HG02610 (cell line): Measurements from ENCODE around the gene SGCD.
"Not testable (repeated sequence)": the region's sequence is repeated elsewhere in the genome, so short reads cannot be mapped to it uniquely, and the experiment has no call there.

Experiments
- ATAC-seq: cut with Tn5 transposase; IDR thresholded peaks from one replicate; pipeline ENCODE4 v1.9.1; 2021; ENCODE audit warnings: mild to moderate bottlenecking, moderate library complexity; ENCODE audit not compliant: unreplicated experiment

The SGCD gene

DNA sequence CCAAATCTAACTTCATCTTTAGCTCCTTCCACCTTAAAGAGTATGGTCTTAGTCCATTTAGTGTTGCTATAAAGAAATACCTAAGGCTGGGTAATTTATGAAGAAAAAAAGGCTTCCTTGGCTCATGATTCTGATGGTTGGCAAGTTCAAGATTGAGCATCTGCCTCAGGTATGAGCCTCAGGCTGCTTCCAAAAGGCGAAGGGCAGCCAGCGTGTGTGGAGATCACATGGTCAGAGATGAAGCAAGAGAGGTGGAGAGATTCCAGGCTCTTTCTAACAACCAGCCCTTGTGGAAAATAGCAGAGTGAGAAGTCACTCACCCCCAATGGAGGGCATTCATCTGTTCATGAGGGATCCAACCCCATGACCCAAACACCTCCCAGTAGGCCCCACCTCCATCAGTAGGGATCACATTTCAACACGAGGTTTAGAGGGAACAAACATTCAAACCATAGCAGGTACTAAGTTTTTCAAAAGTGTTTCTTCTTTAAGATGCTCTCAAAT is 225.9 kb downstream of the SGCD start:
- no peak for ATAC-seq

DNA sequence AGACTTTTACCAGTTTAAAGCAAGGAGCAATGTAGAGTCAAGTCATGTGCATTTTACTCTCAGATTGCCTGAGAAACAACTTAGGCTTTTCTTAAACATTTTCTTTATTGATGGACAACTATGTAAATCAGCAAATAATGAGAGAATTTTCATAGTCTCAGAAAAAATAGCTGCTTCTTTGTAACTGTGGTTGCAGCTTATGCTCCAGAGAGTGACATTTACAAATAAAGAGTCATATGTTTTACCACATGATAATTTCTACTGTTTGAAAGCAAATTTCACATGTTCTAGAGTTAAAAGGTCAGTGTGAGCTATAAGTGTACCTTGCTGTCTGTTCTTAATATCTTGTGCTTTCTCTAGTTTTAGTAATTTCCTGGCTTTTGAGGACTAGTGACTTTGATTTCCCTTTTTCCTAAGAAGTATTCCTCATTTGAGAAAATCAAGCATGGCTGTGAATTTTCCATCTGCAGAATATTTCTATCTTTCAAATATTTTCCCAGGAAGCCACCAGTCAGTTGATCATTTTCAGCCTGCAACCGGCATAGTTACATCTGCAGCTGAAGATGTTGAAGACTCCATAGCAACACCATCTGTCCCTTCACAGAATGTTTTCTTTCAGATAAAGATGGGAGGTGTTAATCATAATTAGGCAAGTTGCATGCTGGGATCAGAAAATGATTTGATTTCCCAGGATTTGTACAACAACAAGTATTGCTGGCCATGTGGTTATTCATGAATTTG is 229.9 kb downstream of the SGCD start:
- ATAC-seq: no peak

DNA sequence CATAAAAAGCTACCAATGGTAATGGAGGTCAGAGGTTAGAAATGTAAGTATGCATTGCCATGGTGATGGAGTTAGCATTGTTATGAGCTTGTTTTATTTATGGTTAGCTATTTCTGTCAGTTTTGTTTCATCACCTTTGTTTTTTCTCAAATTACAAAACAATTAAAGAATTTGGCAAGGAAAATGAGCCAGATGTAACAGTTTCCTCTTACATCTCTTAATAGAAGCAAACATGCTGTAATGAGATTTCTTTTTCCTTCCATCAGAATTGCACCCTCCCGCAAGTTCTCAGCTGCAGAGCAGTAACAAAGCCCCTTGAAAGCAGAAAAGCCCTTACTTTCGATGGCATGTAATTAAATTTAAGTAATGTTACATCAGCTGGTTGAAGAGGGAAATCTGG is 233.0 kb downstream of the SGCD start:
- no peak for ATAC-seq

DNA sequence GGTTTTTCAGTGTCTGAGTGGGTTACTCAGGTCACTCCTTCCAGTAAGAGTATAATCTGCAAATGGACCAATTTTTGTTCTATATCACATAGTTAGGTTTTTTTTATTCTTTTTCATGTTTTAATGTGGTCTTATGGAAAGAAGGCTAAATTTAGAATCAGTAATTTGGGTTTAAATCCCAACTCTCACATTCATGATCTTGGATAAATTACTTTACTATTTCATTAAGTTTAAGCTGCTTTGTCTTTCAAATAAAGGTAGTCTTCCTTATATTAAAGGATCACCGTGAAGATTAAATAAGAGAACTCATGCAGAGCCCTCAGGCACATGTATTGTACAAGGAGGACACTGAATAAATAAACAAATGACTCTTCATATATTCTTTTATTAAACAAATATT is 234.7 kb downstream of the SGCD start:
- no peak for ATAC-seq

DNA sequence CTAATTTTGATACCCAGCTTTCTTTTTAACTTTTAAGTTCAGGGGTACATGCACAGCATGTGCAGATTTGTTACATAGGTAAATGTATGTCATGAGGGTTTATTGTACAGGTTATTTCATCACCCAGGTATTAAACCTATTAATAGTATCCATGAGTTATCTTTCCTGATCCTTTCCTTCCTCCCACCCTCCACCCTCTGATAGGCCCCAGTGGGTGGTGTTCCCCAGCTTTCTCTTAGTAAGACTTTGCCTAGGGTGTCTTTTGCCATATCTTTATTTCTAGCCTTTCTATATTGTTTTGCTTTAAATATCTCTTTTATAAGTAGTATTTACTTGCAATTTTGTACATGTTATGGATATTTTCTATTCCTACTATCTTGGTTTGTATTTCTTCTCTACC is 243.7 kb downstream of the SGCD start:
- ATAC-seq: no peak

DNA sequence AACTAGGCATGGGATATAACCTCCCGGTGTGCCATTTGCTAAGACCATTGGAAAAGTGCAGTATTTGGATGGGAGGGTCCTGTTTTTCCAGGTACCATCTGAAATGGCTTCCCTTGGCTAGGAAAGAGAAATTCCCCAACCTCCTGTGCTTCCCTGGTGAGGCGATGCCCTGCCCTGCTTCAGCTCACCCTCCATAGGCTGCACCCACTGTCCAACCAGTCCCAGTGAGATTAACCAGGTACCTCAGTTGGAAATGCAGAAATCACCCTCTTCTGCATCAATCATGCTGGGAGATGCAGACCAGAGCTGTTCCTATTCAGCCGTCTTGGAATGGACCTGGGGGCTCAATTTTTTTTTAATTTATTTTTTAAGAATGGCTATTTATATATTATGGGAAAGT is 254.8 kb downstream of the SGCD start:
- no peak for ATAC-seq

DNA sequence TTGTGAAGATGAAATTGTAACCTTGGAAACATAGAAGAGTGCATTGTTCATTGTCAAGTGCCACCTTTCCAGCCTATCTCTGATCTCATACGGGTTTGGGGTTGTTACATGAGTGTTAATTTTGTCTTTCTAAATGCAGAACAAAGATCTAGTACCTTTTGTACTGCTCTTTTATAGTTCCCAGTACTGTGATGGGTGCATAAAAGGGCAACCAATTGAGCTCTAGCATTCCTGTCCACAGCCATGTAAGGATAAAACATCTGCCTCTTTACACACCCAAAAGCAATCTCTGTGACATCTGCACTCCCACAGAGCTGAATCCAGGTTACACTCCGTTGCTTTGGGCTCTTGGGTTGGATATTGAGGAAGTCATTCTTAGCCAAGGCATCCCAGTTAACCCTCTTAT is 255.2 kb downstream of the SGCD start:
- ATAC-seq: no peak

DNA sequence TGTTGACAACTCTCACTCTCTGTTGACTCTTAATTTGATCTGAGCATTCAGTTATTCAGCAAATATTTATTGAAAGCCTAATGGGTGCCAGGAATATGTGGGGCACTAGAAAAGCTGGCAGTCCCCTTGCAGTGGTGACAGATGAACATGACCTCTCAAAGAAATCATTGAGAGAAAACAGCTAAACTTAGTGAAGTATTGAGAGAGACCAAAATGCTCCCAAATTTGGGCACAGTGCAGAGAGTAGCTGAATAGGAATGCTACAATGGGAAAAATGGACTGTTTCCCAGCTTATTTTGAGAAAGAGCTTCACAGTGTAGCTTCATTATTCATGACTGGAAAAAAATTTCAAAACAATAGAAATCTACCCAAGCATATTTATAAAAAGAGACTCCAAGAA is 257.9 kb downstream of the SGCD start:
- no peak for ATAC-seq

DNA sequence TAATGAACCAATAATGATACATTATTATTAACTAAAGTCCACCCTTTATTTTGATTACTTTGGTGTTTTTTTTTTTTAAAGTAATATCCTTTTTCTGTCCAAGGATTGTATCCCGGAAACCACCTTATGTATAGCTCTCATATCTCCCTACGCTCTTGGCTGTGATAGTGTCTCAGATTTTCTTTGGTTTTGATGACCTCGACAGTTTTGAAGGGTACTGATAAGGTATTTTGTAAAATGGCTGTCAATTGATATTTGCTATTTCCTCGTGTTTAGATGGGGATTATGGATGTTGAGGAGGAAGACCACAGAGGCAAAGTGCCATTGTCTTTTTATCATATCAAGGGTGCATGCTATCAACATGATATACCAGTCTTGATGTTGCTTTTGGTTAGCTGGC is 259.0 kb downstream of the SGCD start:
- no peak for ATAC-seq

DNA sequence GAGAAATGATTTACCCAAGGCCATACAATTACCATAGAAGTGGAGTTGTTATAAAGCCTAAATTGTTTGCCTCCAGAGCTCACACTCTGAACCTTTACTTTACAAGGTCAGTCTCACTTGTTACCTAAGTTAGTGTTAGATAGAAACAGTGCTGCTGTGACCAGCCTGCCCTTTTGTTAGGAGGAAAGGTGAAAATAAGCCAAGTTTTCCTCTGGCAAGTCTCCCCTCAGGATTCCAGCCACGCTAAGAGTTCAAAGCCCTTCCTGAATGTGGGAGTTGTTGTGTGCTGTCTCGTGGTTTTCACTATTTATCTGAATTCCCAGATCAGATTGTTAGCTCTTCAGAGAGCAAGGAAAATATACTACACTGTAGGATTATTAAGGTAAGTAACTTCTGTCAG is 260.0 kb downstream of the SGCD start:
- no peak for ATAC-seq

DNA sequence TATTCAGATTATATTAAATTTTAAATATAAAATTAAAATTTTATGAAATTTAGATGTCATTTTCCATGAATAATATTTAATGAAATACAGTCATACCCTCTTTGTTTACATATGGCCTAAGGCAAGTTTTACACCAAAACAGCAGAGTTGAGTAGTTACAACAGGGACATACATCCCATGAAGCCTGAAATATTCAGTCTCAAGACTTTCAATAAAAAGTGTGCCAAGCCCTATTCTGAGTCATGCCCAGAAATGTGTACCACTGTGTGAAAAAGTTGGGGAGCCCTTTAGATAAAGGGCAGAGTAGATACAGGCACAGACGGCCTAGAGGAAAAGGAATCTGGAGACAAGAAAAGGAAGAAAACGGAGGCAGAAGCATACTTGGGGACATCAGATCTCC is 261.3 kb downstream of the SGCD start:
- ATAC-seq: no peak

DNA sequence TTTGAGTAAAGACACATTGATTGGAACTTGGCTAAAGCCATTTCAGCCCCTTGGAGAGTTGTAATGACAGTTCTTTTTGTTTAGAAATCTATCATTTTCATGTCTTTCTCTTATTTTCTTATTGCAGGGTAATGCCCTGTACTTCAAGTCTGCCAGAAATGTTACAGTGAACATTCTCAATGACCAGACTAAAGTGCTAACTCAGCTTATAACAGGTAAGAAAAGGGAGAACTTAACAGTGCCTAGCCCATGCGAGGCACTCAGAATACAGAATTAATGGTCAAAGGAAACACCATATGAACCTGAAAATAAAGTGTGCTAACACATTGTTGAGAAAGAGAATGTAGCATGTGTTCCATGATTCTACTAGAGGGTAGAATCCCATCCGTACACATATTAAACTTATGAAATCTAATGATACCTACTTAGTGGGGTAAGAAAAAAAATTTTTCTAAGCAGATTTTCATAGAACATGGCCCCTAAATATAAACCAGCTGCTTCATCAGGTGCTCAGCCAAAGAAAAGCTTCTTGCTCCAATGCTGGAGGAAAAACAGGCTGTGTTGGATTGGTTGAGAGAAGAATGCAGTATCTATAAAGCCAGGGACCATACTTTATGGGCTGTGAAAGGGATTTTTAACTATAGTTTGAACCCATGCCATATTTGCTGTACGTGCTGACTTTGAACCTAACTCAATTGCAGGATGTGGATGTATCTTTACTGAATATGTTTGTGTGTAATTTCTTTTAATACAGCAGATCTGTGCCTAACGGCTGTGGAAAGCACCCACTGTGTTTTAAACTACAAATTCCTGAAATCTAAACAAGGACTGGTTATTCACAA is 262.4 kb downstream of the SGCD start:
- ATAC-seq: no peak

DNA sequence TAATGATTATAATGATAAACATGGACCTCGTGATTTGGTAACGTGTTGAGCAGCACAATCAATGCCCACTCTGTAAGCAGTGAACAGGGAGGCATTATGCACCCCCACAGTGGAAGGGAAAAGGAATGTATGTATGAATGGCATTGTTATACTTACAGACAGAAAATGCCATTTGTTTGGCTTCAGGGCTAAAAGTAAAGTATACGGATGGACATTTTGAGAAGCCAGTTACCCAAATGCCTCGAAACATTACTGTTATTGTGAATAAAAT is 262.9 kb downstream of the SGCD start:
- no peak for ATAC-seq

DNA sequence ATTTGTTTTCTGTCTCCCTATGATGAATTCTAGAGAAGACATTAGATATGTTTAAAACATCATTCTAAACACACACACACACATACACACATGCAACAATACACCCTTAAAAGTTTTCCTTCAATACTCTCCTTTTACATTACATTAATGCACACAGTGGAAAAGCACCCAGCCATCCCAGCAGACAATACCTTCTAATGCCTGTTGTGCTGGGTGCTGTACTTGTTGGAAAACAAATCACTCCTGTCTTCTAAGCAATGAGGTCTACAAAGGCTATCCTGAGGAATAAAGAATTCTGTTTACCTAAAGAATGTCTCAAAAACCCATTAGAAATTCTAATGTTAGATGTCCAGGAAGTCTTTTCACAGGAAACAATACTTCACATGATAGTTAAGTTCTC is 264.0 kb downstream of the SGCD start:
- no peak for ATAC-seq

DNA sequence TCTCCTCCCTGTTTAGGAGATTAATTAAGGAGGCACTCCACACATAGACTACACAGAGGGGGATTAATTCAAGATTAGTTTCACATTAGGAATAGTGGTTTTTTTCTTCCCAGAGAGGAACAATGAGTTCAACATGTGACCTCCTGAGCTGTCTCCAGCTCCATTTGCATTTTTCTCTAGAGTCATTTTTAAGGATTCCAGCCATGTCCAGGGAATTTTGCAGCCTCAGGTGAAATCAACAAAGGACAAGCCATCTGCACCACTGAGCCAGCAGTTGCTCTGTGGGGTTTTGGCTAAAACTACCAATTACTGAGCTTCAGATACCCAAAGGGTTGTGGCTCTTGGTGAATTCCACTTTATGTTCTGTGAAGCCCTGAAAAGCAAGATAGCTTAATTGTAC is 264.7 kb downstream of the SGCD start:
- ATAC-seq: no peak

DNA sequence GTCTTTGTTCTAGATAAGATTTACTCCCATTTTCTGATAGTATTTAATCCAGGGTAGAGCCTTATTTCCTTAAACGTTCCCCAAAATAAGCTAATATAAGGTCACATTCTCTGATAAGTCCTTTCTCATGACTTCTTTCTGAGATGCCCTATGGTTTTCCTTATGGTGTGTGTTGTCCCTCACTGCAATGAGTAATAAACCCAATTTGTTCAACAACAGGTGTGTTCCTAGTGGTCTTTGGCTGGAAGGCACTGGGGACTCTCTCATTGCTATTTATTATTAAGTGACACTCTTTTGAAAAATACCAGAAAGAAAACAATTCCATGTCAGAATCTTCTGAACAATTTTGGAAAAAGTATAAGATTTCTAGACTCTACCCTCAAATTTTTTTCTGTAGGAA is 266.6 kb downstream of the SGCD start:
- ATAC-seq: no peak

DNA sequence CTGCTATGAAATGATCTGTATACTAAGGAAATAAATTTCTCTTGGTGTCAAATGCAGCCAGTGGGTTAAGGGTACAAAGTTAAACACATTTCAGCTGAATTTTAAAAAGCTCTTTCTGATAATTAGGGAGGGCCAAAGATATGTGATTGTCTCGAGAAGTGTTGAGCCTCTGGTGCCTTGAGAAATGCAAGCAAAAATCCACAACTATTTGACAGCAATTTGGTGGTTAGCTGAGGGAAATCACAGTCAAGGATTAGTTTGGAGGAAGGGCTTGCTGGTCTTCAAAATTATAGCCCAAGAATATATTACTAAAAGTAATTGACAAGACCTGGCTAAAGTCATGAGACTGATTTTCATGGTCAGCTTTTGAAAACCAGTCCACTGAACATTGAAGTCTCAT is 267.4 kb downstream of the SGCD start:
- no peak for ATAC-seq

DNA sequence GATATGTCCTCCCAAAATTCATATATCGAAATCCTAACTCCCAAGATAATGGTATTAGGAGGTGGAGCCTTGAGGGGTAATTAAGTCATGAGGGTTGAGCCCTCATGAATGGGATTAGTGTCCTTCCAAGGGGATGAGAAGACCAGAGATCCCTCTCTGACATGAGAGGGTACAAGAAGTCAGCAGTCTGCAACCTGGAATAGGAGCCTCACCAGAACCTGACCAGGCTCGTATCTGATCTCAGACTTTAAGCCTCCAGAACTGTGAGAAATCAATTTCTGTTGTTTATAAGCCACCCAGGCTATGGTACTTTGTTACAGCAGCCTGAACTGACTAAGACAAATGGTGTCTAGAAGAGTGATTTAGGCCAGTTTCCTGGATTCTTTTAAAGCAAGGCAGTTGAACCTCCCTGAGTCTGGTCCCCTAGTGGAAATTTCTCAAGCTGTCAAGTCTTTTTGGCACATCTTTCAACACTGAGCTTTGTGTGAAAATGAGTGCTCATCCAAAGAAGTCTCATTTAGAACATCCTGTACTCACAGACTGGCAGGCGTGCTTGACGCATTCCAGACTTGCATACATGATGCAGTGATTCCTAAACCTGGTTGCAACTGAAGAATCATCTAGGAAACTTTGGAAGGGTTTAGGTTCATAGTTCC is 268.3 kb downstream of the SGCD start:
- no peak for ATAC-seq

DNA sequence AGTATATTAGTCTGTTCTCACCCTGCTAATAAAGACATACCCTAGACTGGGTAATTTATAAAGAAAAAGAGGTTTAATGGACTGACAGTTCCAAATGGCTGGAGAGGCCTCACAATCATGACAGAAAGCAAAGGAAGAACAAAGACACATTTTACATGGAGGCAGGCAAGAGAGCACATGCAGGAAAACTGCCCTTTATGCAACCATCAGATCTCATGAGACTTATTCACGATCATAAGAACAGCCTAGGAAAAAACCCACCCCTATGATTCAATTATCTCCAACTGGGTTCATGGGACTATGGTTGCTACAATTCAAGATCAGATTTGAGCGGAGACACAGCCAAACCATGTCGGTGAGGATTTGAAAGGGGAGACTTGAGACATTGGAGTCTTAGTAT is 270.3 kb downstream of the SGCD start:
- no peak for ATAC-seq

DNA sequence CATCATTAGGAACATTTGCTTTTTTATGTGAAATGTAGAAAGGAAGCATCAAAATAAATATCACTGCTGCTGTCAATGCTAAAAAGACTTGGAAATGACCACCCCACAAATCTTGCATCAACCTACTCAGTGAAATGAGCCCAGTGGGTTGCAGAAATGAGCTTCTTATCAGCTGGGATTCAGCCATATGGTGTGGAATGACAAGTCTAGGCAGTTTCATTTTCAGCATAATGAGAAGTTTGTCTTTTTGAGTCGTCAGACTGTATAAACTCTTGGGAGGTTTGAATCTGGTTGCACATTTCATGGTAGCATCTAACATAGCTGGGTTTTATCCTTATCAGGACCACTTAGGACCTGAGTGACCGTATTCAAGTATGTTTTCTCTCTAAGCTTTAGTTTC is 272.0 kb downstream of the SGCD start:
- no peak for ATAC-seq

DNA sequence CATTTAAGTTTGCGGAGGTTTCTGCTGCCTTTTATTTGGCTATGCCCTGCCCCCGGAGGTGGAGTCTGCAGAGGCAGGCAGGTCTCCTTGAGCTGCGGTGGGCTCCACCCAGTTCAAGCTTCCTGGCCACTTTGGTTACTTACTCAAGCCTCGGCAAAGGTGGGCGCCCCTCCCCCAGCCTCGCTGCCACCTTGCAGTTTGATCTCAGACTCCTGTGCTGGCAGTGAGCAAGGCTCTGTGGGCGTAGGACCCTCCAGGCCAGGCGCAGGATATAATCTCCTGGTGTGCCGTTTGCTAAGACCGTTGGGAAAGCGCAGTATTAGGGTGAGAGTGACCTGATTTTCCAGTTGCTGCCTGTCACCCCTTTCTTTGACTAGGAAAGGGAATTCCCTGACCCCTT is 283.6 kb downstream of the SGCD start:
- ATAC-seq: not testable (repeated sequence)

DNA sequence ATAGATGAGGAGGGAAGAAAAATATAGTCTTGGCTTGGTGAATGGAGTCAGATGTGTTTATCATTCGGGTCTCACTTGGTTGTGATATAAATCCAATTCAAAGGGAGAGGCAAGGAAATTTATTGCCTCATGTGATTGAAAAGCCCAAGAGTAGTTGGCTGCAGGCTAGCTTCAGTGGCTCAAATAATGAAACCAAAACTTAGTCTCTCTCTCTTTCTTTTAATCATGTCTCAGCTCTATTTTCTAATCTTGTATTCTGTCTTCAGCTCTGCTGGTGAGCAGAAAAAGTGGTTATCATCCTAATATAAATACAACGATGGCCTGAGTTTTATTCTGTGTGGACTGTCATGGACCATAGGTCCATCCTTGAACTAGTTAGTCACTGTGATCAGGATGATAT is 288.9 kb downstream of the SGCD start:
- no peak for ATAC-seq
